GM23248 (cell line): Measurements from ENCODE around the gene MARF1. TPM values are rescaled to one million over a fixed set of nuclear protein-coding genes. Genes with fewer than 3 reads are reported as not detected.
"Not testable (repeated sequence)": the region's sequence is repeated elsewhere in the genome, so short reads cannot be mapped to it uniquely, and the experiment has no call there.

Experiments used
- DNase-seq: peaks from one replicate; pipeline ENCODE4 v3.0.0-alpha.2; 2015
- H2AFZ ChIP-seq: fragments of 200-600 bp; sonication (generic); 2 replicates; pipeline ENCODE4 v1.6.1; 2016; ENCODE audit warnings: antibody characterized with exemption
- H3F3A ChIP-seq: fragments of 200-600 bp; sonication (generic); 2 replicates; pipeline ENCODE4 v1.6.1; 2016; ENCODE audit warnings: mild to moderate bottlenecking, antibody characterized with exemption, mixed run types; ENCODE audit not compliant: insufficient read depth
- H3K27ac ChIP-seq: fragments of 200-600 bp; sonication (generic); 2 replicates; pipeline ENCODE4 v1.5.1; 2016; ENCODE audit warnings: mild to moderate bottlenecking
- H3K27me3 ChIP-seq: fragments of 200-600 bp; sonication (generic); replicated peaks from 2 replicates; pipeline ENCODE4 v1.6.1; 2016; ENCODE audit warnings: mild to moderate bottlenecking; ENCODE audit not compliant: insufficient read depth
- H3K36me3 ChIP-seq: fragments of 200-600 bp; sonication (generic); 2 replicates; pipeline ENCODE4 v1.6.1; 2016; ENCODE audit warnings: low read depth, mild to moderate bottlenecking
- H3K4me1 ChIP-seq: fragments of 200-600 bp; sonication (generic); 2 replicates; pipeline ENCODE4 v1.6.1; 2016; ENCODE audit warnings: mild to moderate bottlenecking; ENCODE audit not compliant: insufficient read depth
- H3K4me2 ChIP-seq: fragments of 200-600 bp; sonication (generic); one replicate; pipeline ENCODE4 v1.6.1; 2016; ENCODE audit warnings: mild to moderate bottlenecking; ENCODE audit not compliant: unreplicated experiment
- H3K4me3 ChIP-seq: fragments of 200-600 bp; sonication (generic); 2 replicates; pipeline ENCODE4 v1.5.1; 2016; ENCODE audit warnings: mild to moderate bottlenecking
- H3K79me2 ChIP-seq: fragments of 200-600 bp; sonication (generic); 2 replicates; pipeline ENCODE4 v1.6.1; 2016; ENCODE audit warnings: mild to moderate bottlenecking; ENCODE audit not compliant: insufficient read depth
- H3K9ac ChIP-seq: fragments of 200-600 bp; sonication (generic); 2 replicates; pipeline ENCODE4 v1.6.1; 2016; ENCODE audit warnings: mild to moderate bottlenecking
- H3K9me2 ChIP-seq: fragments of 200-600 bp; sonication (generic); 2 replicates; pipeline ENCODE4 v1.6.1; 2016; ENCODE audit warnings: mixed run types, mild to moderate bottlenecking, moderate library complexity; ENCODE audit not compliant: insufficient read depth
- H3K9me3 ChIP-seq: fragments of 200-600 bp; sonication (generic); one replicate; pipeline ENCODE4 v1.6.1; 2017; ENCODE audit warnings: low read depth
- H4K20me1 ChIP-seq: fragments of 200-600 bp; sonication (generic); 2 replicates; pipeline ENCODE4 v1.6.0; 2016; ENCODE audit not compliant: insufficient read depth
- EZH2 ChIP-seq: fragments of 200-600 bp; sonication (generic); IDR thresholded peaks from 2 replicates; pipeline ENCODE4 v1.6.1; 2018; ENCODE audit warnings: antibody characterized with exemption, mild to moderate bottlenecking; ENCODE audit not compliant: insufficient read depth, poor library complexity, severe bottlenecking
- EZH2phosphoT487 ChIP-seq: fragments of 200-600 bp; sonication (generic); IDR thresholded peaks from 2 replicates; pipeline ENCODE4 v1.6.1; 2018; ENCODE audit warnings: antibody characterized with exemption, moderate library complexity, mild to moderate bottlenecking, low read depth; ENCODE audit not compliant: insufficient read depth
- WGBS, 2 experiments: methylation state at CpG; one replicate each; pipeline ENCODE4 v1.1.6; 2015 to 2017; ENCODE audit warnings: low lambda C conversion rate in 2 of 2, low coverage in 1 of 2; ENCODE audit errors: missing lambda C conversion rate in 2 of 2; 5-methylcytosine and 5-hydroxymethylcytosine counted together
- in situ Hi-C: fragments of 300-500 bp; cut with MboI; formaldehyde crosslinking; loops from 2 replicates; pipeline ENCODE4 v1.15.0; 2020
- polyA plus RNA-seq: library from polyadenylated mRNA; unstranded; fragments of >200 nt; fragmentation: Nextera tagmentation; extraction: Ambion mirVana; gene quantifications from 2 replicates; pipeline ENCODE4 v1.2.1, GENCODE V29; 2016
- total RNA-seq: library from RNA; depleted of rRNA; stranded (reverse); fragments of >200 nt; shearing (Covaris generic); gene quantifications from 2 replicates; pipeline ENCODE4 v1.2.3, GENCODE V29; 2014

MARF1 gene
- total and polyA plus RNA-seq, 2 experiments from 2014 or later, result 9.2 to 20.1 TPM

- H3K27ac ChIP-seq, result no peak overlapping the region
- H3K36me3 ChIP-seq, result peaks cover 36% of the 10 kb centered on the region
- in situ Hi-C loops, result no loop called here
- TF ChIP-seq EZH2 (no peak), EZH2phosphoT487 (no peak)
- H4K20me1 ChIP-seq, result no peaks in the 10 kb centered on the region
- DNase-seq, result no peak
- WGBS, 2 experiments, result 93 to 94% methylated on average over 19 of the region's 19 CpGs
- no peak overlapping the region for H3K4me2 ChIP-seq
- no peaks in the 10 kb centered on the region for H3K9me2 ChIP-seq
- H3K9me3 ChIP-seq, result no peaks in the 10 kb centered on the region
- no peaks in the 10 kb centered on the region for H3K27me3 ChIP-seq
- H3K79me2 ChIP-seq, result no peaks in the 10 kb centered on the region
- H3F3A ChIP-seq, result peaks cover 13% of the 10 kb centered on the region; the same call in 1 of the 2 replicates
- no peak overlapping the region for H3K4me3 ChIP-seq
- no peak overlapping the region for H3K9ac ChIP-seq
- H3K4me1 ChIP-seq, result peaks cover 19% of the 10 kb centered on the region
- no peak overlapping the region for H2AFZ ChIP-seq
Measured at GRCh38 chr16:15608398-15609285, 34.3 kb downstream of the MARF1 start.

- Histone ChIP-seq H3F3A (peaks cover 13% of the 10 kb centered on the region; the same call in 1 of the 2 replicates), H3K9me2 (no peaks in the 10 kb centered on the region), H3K4me3 (no peak overlapping the region), H4K20me1 (no peaks in the 10 kb centered on the region), H3K27me3 (no peaks in the 10 kb centered on the region), H3K27ac (no peak overlapping the region), H3K4me1 (peaks cover 19% of the 10 kb centered on the region), H3K9ac (no peak overlapping the region), H2AFZ (no peak overlapping the region), H3K79me2 (no peaks in the 10 kb centered on the region), H3K9me3 (no peaks in the 10 kb centered on the region), H3K4me2 (no peak overlapping the region), H3K36me3 (peaks cover 44% of the 10 kb centered on the region)
- in situ Hi-C loops, result no loop called here
- DNase-seq, result peak; percentile 31
- no peak for TF ChIP-seq EZH2phosphoT487
- TF ChIP-seq EZH2, result no peak
- 84 to 88% methylated on average over 13 of the region's 13 CpGs for WGBS, 2 experiments
Measured at GRCh38 chr16:15607700-15608396, 35.1 kb downstream of the MARF1 start.

DNA sequence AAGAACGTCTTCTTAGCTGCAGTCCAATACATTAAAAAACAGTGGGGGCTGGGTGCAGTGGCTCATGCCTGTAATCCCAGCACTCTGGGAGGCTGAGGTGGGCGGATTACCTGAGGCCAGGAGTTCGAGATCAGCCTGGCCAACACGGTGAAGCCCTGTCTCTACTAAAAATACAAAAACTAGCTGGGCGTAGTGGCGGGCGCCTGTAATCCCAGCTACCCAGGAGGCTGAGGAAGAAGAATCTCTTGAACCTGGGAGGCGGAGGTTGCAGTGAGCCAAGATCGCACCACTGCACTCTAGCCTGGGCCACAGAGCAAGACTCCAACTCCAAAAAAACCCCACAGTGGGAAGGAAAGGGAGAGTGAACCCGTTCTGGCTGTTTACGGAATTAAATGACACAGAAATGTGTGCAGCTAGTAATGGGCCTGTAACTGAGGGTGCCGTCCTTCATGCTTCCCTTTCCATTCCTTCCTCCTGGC is 35.7 kb downstream of the MARF1 start:
- H3K9ac ChIP-seq, H2AFZ ChIP-seq, H4K20me1 ChIP-seq, H3K4me2 ChIP-seq, DNase-seq, H3K9me3 ChIP-seq, in situ Hi-C loops, H3K4me3 ChIP-seq, H3K9me2 ChIP-seq, H3K27me3 ChIP-seq, H3K79me2 ChIP-seq, H3K27ac ChIP-seq: not testable (repeated sequence)
- Histone ChIP-seq H3K36me3 (peaks cover 45% of the 10 kb centered on the region), H3K4me1 (peaks cover 19% of the 10 kb centered on the region), H3F3A (peaks cover 13% of the 10 kb centered on the region; the same call in 1 of the 2 replicates)
- 92 to 95% methylated on average over 12 of the region's 12 CpGs for WGBS, 2 experiments

DNA sequence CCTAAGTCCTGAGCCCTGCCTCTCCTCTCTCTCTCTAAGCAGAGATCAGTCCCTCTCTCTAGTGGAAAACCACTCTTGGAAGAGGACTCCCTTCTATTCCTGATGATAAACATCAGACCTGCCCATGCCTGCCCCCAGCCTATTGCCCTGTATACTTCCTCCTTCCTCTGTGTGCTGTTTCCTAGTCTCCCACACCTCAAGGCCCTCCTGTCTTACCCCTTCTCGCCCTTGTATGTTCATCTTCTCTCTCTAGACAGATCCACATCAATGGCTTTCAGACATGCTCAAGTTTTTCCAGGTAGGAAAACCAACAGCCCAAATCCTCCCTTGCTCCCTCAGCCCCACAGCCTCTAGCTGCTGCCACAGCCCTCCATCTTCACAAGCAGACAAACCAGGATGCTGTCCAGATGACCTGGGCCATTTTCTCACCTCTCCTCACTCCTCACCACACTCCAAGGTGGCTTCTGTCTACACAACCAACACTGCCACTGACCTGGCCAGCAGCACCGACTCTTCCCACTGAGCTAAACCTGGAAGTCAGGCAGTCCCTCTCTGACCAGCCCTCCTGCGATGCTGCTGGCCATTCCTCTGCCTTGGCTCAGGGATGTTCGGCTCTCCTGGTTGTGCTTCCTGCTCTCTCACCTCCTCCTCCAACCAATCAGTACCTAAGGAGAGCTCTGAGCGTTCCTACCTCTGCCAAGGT is 36.3 kb downstream of the MARF1 start:
- no peaks in the 10 kb centered on the region for H3K27me3 ChIP-seq
- no peak for DNase-seq
- H3K4me3 ChIP-seq, result no peak overlapping the region

More for the DNA sequence above, 36.3 kb downstream of the MARF1 start:
- 0 out of 2 replicates have a peak, but pooled peaks cover 9% of the 10 kb centered on the region for H3F3A ChIP-seq
- H3K9ac ChIP-seq, result no peak overlapping the region
- no peaks in the 10 kb centered on the region for H3K9me3 ChIP-seq
- 90% methylated on average over 5 of the region's 5 CpGs for WGBS, 2 experiments
- H4K20me1 ChIP-seq, result no peaks in the 10 kb centered on the region
- H2AFZ ChIP-seq, result no peak overlapping the region
- in situ Hi-C loops, result no loop called here
- H3K4me2 ChIP-seq, result no peak overlapping the region
- H3K79me2 ChIP-seq, result no peaks in the 10 kb centered on the region
- no peaks in the 10 kb centered on the region for H3K9me2 ChIP-seq
- peaks cover 19% of the 10 kb centered on the region for H3K4me1 ChIP-seq
- peaks cover 44% of the 10 kb centered on the region for H3K36me3 ChIP-seq
- TF ChIP-seq EZH2 (no peak), EZH2phosphoT487 (no peak)
- H3K27ac ChIP-seq, result no peak overlapping the region
